RWPE1 (cell line): ENCODE measurements around the gene ITGA6.

Source experiments
- CTCF ChIA-PET: fragments of 350-600 bp; sonication (Branson Sonifier 250); formaldehyde crosslinking; extraction: SDS; loops from one replicate; lab custom pipeline; 2021; lab: Yijun Ruan, JAX
- POLR2A ChIA-PET: fragments of 400-600 bp; formaldehyde crosslinking; extraction: SDS; loops from one replicate; lab custom pipeline; 2020; ENCODE audit warnings: antibody characterized with exemption; ENCODE audit not compliant: low non-redundant PET; lab: Yijun Ruan, JAX
- DNase-seq: peaks from one replicate; pipeline ENCODE4 v3.0.0; 2012; ENCODE audit warnings: low spot score
- H3K27ac ChIP-seq: fragments of 450-650 bp; 2 replicates; pipeline ENCODE4 v1.5.1; 2017
- TF ChIP-seq, protein P1 (sequence below): fragments of 450-650 bp; conservative IDR thresholded peaks from 2 replicates; pipeline ENCODE4 v1.5.1; 2017; ENCODE audit warnings: low read depth, mild to moderate bottlenecking

The ITGA6 gene

DNA sequence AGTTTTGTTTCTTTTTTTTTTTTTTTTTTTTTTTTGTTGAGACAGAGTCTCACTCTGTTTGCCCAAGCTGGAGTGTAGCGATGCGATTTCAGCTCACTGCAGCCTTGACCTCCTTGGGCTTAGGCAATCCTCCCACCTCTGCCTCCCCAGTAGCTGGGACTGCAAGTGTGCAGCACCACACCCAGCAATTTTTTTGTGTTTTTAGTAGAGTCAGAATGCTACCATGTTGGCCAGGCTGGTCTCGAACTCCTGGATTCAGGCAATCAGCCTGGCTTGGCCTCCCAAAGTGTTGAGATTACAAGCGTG lies 8.2 kb downstream of the ITGA6 start:
- ChIA-PET POLR2A (no interaction called here), CTCF (interaction anchor here (0.7 kb wide), 1 partner anchor 127 kb away, joined by 4 read pairs; no protein-coding TSS in a partner anchor)
- TF ChIP-seq, protein P1, sequence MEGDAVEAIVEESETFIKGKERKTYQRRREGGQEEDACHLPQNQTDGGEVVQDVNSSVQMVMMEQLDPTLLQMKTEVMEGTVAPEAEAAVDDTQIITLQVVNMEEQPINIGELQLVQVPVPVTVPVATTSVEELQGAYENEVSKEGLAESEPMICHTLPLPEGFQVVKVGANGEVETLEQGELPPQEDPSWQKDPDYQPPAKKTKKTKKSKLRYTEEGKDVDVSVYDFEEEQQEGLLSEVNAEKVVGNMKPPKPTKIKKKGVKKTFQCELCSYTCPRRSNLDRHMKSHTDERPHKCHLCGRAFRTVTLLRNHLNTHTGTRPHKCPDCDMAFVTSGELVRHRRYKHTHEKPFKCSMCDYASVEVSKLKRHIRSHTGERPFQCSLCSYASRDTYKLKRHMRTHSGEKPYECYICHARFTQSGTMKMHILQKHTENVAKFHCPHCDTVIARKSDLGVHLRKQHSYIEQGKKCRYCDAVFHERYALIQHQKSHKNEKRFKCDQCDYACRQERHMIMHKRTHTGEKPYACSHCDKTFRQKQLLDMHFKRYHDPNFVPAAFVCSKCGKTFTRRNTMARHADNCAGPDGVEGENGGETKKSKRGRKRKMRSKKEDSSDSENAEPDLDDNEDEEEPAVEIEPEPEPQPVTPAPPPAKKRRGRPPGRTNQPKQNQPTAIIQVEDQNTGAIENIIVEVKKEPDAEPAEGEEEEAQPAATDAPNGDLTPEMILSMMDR, result no peak
- peak overlapping the region; percentile 64 for H3K27ac ChIP-seq
- DNase-seq, result no peak

DNA sequence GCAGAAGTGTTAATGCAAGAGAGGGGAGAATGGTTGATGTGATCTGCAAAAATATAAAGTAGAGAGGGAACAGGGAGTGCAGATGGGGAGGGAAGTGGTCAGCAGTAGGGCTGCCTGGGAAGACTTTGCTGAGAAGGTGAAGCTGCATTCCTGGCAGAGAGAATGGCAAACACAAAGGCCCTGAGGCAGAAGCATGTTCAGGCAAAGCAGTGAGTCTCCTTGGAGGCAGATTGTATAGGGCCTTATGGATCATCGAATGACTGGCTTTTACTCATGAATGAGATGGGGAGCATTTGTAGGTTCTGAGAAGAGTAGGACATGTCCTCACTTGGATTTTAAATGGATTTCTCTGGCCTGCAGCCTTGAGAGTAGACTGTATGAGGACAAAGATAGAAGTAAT lies 9.5 kb downstream of the ITGA6 start:
- ChIA-PET CTCF (interaction anchor here (0.6 kb wide), 2 partner anchors 25 to 643 kb away, joined by 3 read pairs; no protein-coding TSS in a partner anchor), POLR2A (no interaction called here)
- H3K27ac ChIP-seq, result peak overlapping the region; percentile 71
- DNase-seq, result no peak
- TF ChIP-seq, protein P1, result no peak

DNA sequence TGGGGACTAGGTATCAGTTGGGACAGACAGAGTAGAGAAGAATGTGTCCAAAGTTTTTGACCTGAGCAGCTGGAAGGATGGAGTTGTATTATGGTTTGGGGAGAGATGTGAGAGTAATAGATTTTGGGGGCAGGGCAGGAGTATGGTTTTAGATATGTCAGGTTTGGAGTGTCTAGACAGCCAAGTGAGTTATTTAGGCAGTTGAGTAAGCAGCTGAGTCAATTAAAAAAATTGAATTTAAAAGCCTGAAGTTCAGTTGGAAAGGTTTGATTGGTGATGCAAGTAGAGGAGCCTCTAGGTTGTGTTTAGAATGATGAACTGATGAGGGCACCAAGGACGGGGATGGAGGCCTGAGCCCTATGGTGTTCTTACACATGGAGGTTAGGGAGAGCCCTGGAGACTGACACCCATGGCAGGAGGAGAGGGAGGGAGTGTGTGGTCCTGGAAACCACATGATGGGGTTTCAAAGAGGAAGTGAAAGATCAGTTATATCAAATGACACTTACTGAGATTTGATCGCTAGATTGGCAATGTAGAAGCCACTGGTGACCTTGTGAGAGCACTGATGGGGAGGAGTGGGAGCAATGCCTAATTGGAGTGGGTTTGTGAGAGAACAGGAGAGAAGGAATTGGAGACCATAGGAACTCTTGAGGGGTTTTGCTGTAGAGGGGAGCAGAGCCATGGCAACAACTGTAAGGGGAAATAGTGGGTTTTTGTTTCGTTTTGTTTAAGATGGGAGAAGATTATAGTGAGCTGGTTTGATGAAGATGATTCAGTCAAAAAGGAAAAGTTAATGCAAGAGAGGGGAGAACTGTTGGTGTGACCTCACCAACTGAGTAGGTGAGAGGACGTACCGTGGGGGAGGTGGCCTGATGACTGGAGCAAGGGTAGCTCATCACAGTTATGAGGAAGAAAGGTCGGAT lies 10.3 kb downstream of the ITGA6 start:
- ChIA-PET CTCF (interaction anchor here (0.6 kb wide), 1 partner anchor 644 kb away, joined by 3 read pairs; no protein-coding TSS in a partner anchor), POLR2A (no interaction called here)
- TF ChIP-seq, protein P1, result no peak
- DNase-seq, result no peak
- H3K27ac ChIP-seq, result peak overlapping the region; percentile 71

DNA sequence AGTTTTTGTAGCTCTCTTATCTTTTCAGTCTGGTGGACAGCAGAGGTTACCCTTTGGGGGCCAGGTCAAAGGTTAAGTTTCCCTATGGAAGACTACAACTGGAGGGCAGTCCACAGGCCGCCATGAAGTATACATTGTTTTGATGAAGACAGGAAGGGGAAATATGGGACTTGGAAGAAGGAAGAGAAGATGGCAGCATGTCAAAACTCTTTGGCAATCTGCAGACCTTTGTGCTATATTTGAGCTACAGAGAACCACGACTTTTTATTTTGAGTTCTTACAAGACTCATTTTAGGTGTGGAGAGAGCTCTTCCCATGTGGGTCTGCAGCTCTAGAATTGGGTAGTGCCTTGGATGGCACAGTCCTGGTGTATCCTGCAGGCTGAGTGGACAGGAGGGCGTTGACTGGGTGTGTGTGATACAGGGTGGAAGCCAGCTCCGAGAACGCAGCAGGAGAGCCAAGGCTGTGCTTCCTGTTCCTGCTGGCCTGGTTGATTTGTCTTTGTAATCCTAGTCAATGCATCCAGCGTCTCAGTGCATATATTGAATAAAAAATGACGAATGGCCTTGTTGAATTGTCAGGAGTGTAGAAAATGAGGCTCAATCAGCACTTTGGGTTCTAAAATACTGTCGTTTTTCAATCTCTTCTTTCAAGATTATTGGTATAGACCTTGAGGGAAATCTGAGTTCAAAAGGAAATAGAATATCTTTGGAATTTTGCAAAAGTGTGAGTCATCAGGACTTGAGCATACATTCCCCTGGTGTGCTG lies 11.5 kb downstream of the ITGA6 start:
- DNase-seq, result peak; percentile 71
- POLR2A ChIA-PET, result no interaction called here
- H3K27ac ChIP-seq, result peak overlapping the region; percentile 89
- TF ChIP-seq, protein P1, result no peak
- CTCF ChIA-PET, result no interaction called here

DNA sequence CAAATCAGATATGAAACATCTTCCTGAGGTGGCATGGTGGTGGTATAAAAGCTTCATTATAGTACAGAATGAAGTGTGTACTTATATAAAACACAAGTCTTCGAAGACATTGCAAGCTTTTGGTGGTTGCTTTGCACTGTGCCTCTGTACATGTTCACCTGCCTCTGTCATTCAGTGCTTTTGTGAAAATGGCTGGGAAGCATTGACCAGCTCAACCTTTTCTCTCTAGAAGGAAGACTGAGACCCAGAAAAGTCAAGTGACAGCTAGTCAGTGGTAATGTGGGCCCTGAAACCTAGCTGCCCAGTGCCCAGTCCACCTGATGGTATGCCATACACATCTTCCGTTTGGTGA lies 12.1 kb downstream of the ITGA6 start:
- ChIA-PET CTCF (interaction anchor here (1.5 kb wide), 1 partner anchor 23 kb away, joined by 3 read pairs; no protein-coding TSS in a partner anchor), POLR2A (no interaction called here)
- TF ChIP-seq, protein P1, result no peak
- H3K27ac ChIP-seq, result peak overlapping the region; percentile 89; the same call in 1 of the 2 replicates
- no peak for DNase-seq

DNA sequence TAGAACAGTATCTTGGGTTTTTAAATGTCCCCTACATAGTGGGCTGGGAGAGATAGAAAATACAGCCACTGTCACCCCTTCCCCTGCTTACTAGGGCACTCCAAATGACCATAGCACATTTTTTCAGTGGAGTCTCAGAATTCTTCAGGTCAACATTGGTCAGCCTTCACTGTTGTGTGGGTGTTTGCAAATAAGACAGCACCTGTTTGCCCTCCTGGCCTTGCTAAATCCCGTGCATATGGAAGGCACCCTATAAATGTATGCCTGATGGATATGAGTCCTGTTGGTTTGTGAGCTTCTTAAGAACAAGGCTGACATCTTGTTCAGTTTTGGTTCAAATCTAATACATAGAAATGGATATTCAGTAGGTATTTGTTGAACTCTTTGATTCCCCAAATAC lies 12.5 kb downstream of the ITGA6 start:
- CTCF ChIA-PET, result interaction anchor here (1.5 kb wide), 1 partner anchor 22 kb away, joined by 3 read pairs; no protein-coding TSS in a partner anchor
- DNase-seq, result no peak
- TF ChIP-seq, protein P1, result no peak
- POLR2A ChIA-PET, result no interaction called here
- peak overlapping the region; percentile 89; the same call in 1 of the 2 replicates for H3K27ac ChIP-seq
